ENCODE results near the gene IL10RA.

IL10RA gene

DNA sequence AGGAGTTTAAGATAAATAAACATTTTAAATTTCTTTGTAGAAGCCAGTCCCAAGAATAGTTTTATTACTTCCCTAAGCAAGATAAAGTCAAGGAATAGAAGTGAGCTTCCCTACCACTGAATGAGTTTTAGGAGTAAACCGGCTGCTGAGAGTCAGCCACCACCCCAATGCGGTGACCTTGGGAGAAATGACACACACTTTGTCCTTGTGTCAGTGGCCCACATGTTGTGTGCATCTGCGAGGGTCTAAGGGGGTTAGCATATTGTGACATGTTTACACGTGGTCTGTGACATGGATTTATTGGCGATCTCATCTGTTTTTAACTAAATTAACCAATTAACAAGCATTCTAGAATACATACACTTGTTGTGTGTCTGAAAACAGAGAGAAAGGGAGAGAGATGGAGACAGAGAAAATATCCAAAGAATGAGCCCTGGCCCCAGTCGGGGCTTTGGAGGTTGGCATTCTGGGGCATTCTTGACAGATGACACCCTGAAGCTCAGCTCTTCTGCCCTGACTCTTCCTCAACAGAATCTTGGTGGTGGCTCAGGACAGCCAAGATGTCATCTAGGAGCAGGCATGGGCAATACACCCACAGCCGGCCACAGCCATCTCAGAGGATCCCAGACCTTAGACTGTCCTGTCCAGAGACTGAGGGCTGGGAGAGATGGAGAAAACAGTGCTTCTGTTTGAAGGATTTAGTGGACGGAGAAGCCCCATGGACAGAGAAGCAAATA is 60.9 kb downstream of the IL10RA start:
- DNase-seq (ENCODE audit: low read depth): no peak

GRCh38 chr11:118047749-118048148 is 61.6 kb downstream of the IL10RA start:
- DNase-seq (ENCODE audit: low read depth): no peak

DNA sequence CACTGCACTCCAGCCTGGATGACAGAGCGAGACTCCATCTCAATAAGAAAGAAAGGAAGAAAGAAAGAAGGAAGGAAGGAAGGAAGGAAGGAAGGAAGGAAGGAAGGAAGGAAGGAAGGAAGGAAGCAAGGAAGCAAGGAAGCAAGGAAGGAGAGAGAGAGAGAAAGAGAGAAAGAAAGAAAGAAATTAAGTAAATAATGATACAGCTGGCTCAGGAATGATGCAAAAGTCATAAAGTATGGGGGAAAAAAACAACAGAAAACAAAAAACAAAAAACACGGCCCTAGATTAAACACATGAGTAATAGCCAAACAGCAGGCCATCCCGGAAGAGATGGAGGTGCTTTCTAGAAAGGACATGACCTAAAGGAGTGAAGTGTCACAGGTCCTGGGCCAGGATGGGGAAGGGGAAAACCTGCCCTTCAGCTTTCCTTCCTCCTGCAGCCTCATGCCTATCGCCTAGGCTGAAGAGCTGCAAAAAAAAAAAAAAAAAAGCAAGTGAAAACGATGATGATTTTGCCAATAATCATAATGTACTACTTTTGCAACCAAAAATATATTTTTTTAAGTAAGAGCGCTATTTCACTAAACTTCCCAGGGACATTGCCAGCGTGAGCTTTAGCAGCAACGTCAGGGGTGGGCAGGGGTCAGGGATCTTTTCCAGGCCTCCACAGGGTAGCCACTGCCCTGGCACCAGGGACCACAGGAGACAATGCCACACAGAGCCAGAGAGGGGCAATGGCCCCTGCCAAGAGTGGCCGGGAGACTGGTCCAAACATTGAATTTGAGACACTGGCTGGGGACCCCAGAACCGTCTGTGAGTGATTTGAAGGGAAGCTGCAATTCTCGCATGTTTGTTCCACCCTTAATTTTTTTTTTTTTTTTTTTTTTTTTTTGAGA is 62.5 kb downstream of the IL10RA start:
- no peak for DNase-seq (ENCODE audit: low read depth)

DNA sequence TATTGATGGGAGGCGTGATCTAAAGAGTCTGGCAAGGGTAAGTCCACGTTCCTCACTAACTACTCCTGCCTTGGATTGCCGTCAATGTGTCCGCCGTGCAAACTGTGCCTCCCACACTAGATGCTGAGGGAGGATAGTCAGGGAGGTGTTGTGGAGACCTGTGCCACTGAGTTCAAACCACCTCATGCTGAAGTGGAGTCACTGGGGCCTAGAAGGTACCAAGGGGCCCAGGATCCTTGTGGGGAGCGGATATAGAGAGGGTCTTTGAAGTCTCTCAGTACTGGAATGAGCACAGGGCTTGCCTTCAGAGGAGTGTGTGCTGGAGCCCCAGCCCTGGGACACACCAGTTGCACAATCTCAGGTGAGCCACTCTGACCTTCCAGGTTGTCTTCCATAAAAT is 63.6 kb downstream of the IL10RA start:
- no peak for DNase-seq (ENCODE audit: low read depth)

GRCh38 chr11:118050208-118050891 is 64.2 kb downstream of the IL10RA start:
- no peak for DNase-seq (ENCODE audit: low read depth)

All from CMK (cell line).